Measurements from ENCODE around the gene ZC3H7B. TPM values are rescaled to one million over a fixed set of nuclear protein-coding genes. Genes with fewer than 3 reads are reported as not detected.
A peak's percentile ranks its signal among the peaks of the same experiment; 100 is the strongest.

Gene ZC3H7B
- polyA plus RNA-seq, 3 donors: 0.31 to 15.7 (median 0.49) TPM

GRCh38 chr22:41305646-41306045 lies 4.3 kb downstream of the ZC3H7B start:
- no peak overlapping the region for H3K4me2 ChIP-seq (replicated peaks; ENCODE audit: extremely low read depth, low read length, poor library complexity, severe bottlenecking)
- H3K4me1 Mint-ChIP-seq: peaks cover 44% of the 10 kb centered on the region
- peaks cover 91% of the 10 kb centered on the region for H3K79me2 ChIP-seq (ENCODE audit: insufficient read depth, low read length)
- H3K36me3 Mint-ChIP-seq: peaks cover 25 to 40% of the 10 kb centered on the region in 2 donors
- H3K4me1 ChIP-seq (ENCODE audit: control insufficient read depth in 1 of 2, insufficient read depth in 2 of 2, low read length in 2 of 2): peaks cover 15 to 16% of the 10 kb centered on the region in 2 donors
- H3K4me3 ChIP-seq (replicated peaks in 1 of 3; ENCODE audit: low read depth in 2 of 3, low read length in 3 of 3): no peak overlapping the region
- peaks cover 0 to 1% (median 1%) of the 10 kb centered on the region in 3 donors for H3K27me3 Mint-ChIP-seq (ENCODE audit: low read depth in 3 of 3)
- intact Hi-C loops (cut with micrococcal nuclease): no loop called here
- peaks cover 56% of the 10 kb centered on the region for H4K20me1 ChIP-seq (ENCODE audit: insufficient read depth, low read length)
- no peaks in the 10 kb centered on the region for H3K27me3 ChIP-seq (ENCODE audit: control insufficient read depth in 2 of 2, insufficient read depth in 2 of 2, low read length in 2 of 2)
- no peak for TF ChIP-seq CTCF (IDR thresholded peaks at IDR 0.05)
- no peak for DNase-seq
- no peak overlapping the region for H2AFZ ChIP-seq (ENCODE audit: insufficient read depth, low read depth, low read length, poor library complexity, severe bottlenecking)
- H3K9me3 ChIP-seq (replicated peaks in 1 of 2; ENCODE audit: control insufficient read depth in 1 of 2, insufficient read depth in 1 of 2, low read length in 2 of 2): no peaks in the 10 kb centered on the region
- no peak overlapping the region for H3K9ac ChIP-seq (ENCODE audit: insufficient read depth, low read length, poor library complexity, severe bottlenecking)
- peak overlapping the region in 2 of 7 donors; percentile 16 to 37 for H3K27ac Mint-ChIP-seq
- H3K9me3 Mint-ChIP-seq: peaks cover 0 to 2% (median 0%) of the 10 kb centered on the region in 7 donors
- WGBS (ENCODE audit: insufficient coverage): 87% methylated on average over 3 of the region's 4 CpGs
- H3K4me3 Mint-ChIP-seq: no peak overlapping the region
- H3K36me3 ChIP-seq (replicated peaks in 1 of 2; ENCODE audit: control insufficient read depth in 1 of 2, insufficient read depth in 2 of 2, low read length in 2 of 2): peaks cover 10 to 16% of the 10 kb centered on the region in 2 donors
- H3K27ac ChIP-seq (ENCODE audit: low read depth in 1 of 2, low read length in 2 of 2): no peak overlapping the region

GRCh38 chr22:41308054-41308453 lies 6.7 kb downstream of the ZC3H7B start:
- H2AFZ ChIP-seq (ENCODE audit: insufficient read depth, low read depth, low read length, poor library complexity, severe bottlenecking): no peak overlapping the region
- peaks cover 2 to 3% of the 10 kb centered on the region in 2 donors for H3K4me1 ChIP-seq (ENCODE audit: control insufficient read depth in 1 of 2, insufficient read depth in 2 of 2, low read length in 2 of 2)
- peaks cover 10 to 16% of the 10 kb centered on the region in 2 donors for H3K36me3 ChIP-seq (replicated peaks in 1 of 2; ENCODE audit: control insufficient read depth in 1 of 2, insufficient read depth in 2 of 2, low read length in 2 of 2)
- Mint-ChIP-seq H3K27me3 (ENCODE audit: low read depth in 3 of 3) (peaks cover 0 to 1% (median 0%) of the 10 kb centered on the region in 3 donors), H3K4me3 (no peak overlapping the region), H3K36me3 (peaks cover 25 to 43% of the 10 kb centered on the region in 2 donors), H3K9me3 (peaks cover 0 to 2% (median 0%) of the 10 kb centered on the region in 7 donors), H3K4me1 (peaks cover 41% of the 10 kb centered on the region), H3K27ac (peak overlapping the region in 2 of 7 donors; percentile 48 to 54)
- H3K27me3 ChIP-seq (ENCODE audit: control insufficient read depth in 2 of 2, insufficient read depth in 2 of 2, low read length in 2 of 2): no peaks in the 10 kb centered on the region
- H3K79me2 ChIP-seq (ENCODE audit: insufficient read depth, low read length): peaks cover 91% of the 10 kb centered on the region
- H3K4me3 ChIP-seq (replicated peaks in 1 of 3; ENCODE audit: low read depth in 2 of 3, low read length in 3 of 3): no peak overlapping the region
- no peak overlapping the region for H3K9ac ChIP-seq (ENCODE audit: insufficient read depth, low read length, poor library complexity, severe bottlenecking)
- intact Hi-C loops (cut with micrococcal nuclease): no loop called here
- no peak for TF ChIP-seq CTCF (IDR thresholded peaks at IDR 0.05)
- H4K20me1 ChIP-seq (ENCODE audit: insufficient read depth, low read length): peaks cover 72% of the 10 kb centered on the region
- WGBS (ENCODE audit: insufficient coverage): no CpG with 5 or more reads among the region's 3 CpGs
- peak overlapping the region in 1 of 2 donors; percentile 39 for H3K27ac ChIP-seq (ENCODE audit: low read depth in 1 of 2, low read length in 2 of 2)
- H3K4me2 ChIP-seq (replicated peaks; ENCODE audit: extremely low read depth, low read length, poor library complexity, severe bottlenecking): no peak overlapping the region
- no peak for DNase-seq
- H3K9me3 ChIP-seq (replicated peaks in 1 of 2; ENCODE audit: control insufficient read depth in 1 of 2, insufficient read depth in 1 of 2, low read length in 2 of 2): no peaks in the 10 kb centered on the region

Data from CD14-positive monocyte (primary cell).